Suprapubic skin (tissue), 4 donors: ENCODE measurements around the gene SDHB. TPM values are rescaled to one million over a fixed set of nuclear protein-coding genes. Genes with fewer than 3 reads are reported as not detected.

ENCODE experiments used
- DNase-seq, 2 donors: peaks; one replicate each; pipeline ENCODE4 v3.0.0-alpha.2; 2019; ENCODE audit warnings: low spot score in 2 of 2
- H3K27ac ChIP-seq: fragments of 200-600 bp; sonication (generic); one replicate; pipeline ENCODE4 v1.5.1; 2019
- H3K27me3 ChIP-seq: fragments of 200-600 bp; sonication (generic); one replicate; pipeline ENCODE4 v1.5.1; 2019
- H3K36me3 ChIP-seq: fragments of 200-600 bp; sonication (generic); one replicate; pipeline ENCODE4 v1.5.1; 2019
- H3K4me1 ChIP-seq: fragments of 200-600 bp; sonication (generic); one replicate; pipeline ENCODE4 v1.5.1; 2019
- H3K4me3 ChIP-seq: fragments of 200-600 bp; sonication (generic); one replicate; pipeline ENCODE4 v1.5.1; 2019; ENCODE audit warnings: mild to moderate bottlenecking
- H3K9me3 ChIP-seq: fragments of 200-600 bp; sonication (generic); one replicate; pipeline ENCODE4 v1.5.1; 2019
- EP300 ChIP-seq: sonication (generic); formaldehyde crosslinking; IDR thresholded peaks from one replicate; pipeline ENCODE4 v1.6.1; 2017; ENCODE audit warnings: antibody characterized with exemption
- POLR2A ChIP-seq, 2 donors: fragments of 450-650 bp; IDR thresholded peaks; one replicate each; pipeline ENCODE4 v1.6.1; 2017; ENCODE audit warnings: antibody characterized with exemption in 2 of 2, mild to moderate bottlenecking in 2 of 2, moderate library complexity in 2 of 2
- POLR2AphosphoS5 ChIP-seq, 3 donors: sonication (generic); formaldehyde crosslinking; IDR thresholded peaks; one replicate each; pipeline ENCODE4 v1.6.1; 2017; ENCODE audit warnings: antibody characterized with exemption in 3 of 3
- WGBS: methylation state at CpG from one replicate; pipeline ENCODE4 v1.1.5; 2018; 5-methylcytosine and 5-hydroxymethylcytosine counted together
- total RNA-seq, 4 donors: library from RNA; depleted of rRNA; stranded (reverse); fragments of >200 nt; gene quantifications; one replicate each; pipeline ENCODE4 v1.1.0, GENCODE V29; 2016
- TF ChIP-seq, protein P1 (sequence below), 2 donors: fragments of 200-600 bp in 1 of 2; fragments of 450-650 bp in 1 of 2; sonication (generic) in 1 of 2; IDR thresholded peaks; one replicate each; pipeline ENCODE4 v1.5.1; 2016 to 2019; ENCODE audit warnings: antibody characterized with exemption in 2 of 2, mild to moderate bottlenecking in 1 of 2, moderate library complexity in 1 of 2

SDHB gene
- total RNA-seq, 4 donors from 2014 or later = 69.0 to 98.3 (median 90.5) TPM

DNA sequence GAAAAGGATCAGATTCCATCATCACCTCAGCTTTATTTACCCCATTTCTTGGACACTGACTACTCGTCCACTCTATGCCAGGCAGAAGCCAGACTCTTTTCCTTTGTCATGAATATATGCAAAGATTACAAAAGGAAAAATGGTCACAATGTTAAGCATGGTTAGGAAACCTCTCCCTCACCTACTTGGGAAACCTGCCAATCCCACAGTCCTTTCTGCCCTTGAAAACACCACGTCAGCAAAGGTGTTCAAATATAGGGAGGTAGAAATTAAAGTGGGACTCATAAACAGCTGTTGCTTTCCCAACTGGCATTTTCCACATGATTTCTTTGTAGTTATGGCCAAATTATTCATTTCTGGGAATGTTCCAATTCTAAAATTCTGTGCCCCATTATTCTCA is 25.9 kb downstream of the SDHB start:
- Histone ChIP-seq H3K4me1 (peaks cover 14% of the 10 kb centered on the region), H3K27ac (peak overlapping the region; percentile 63), H3K36me3 (peaks cover 75% of the 10 kb centered on the region), H3K4me3 (no peak overlapping the region), H3K9me3 (no peaks in the 10 kb centered on the region), H3K27me3 (no peaks in the 10 kb centered on the region)
- WGBS = 49% methylated on average over 2 of the region's 2 CpGs
- DNase-seq = no peak
- TF ChIP-seq POLR2AphosphoS5 (IDR thresholded peaks at IDR 0.05) (no peak), POLR2A (IDR thresholded peaks at IDR 0.05) (no peak), EP300 (no peak)
- TF ChIP-seq, protein P1, sequence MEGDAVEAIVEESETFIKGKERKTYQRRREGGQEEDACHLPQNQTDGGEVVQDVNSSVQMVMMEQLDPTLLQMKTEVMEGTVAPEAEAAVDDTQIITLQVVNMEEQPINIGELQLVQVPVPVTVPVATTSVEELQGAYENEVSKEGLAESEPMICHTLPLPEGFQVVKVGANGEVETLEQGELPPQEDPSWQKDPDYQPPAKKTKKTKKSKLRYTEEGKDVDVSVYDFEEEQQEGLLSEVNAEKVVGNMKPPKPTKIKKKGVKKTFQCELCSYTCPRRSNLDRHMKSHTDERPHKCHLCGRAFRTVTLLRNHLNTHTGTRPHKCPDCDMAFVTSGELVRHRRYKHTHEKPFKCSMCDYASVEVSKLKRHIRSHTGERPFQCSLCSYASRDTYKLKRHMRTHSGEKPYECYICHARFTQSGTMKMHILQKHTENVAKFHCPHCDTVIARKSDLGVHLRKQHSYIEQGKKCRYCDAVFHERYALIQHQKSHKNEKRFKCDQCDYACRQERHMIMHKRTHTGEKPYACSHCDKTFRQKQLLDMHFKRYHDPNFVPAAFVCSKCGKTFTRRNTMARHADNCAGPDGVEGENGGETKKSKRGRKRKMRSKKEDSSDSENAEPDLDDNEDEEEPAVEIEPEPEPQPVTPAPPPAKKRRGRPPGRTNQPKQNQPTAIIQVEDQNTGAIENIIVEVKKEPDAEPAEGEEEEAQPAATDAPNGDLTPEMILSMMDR (IDR thresholded peaks at IDR 0.05) = no peak

DNA sequence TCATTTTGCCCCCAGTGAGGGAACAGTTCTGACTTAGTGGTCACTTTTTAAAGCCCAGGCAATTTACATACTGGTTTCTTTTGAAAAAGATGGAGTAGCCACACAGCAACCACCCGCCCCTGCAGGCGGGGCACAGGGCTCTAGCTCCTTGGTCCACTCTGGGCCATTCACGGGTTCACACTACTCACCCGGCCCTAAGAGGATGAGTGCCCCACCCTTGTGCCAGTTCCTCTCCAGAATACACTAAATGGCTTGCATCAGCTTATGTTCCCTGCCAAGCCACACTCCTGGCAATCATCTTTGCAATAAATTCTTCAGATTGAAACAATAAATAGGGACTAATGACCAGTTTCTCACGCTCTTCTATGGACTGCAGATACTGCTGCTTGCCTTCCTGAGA is 26.4 kb downstream of the SDHB start:
- TF ChIP-seq POLR2AphosphoS5 (IDR thresholded peaks at IDR 0.05) = no peak
- TF ChIP-seq POLR2A (IDR thresholded peaks at IDR 0.05) = no peak
- TF ChIP-seq, protein P1 (IDR thresholded peaks at IDR 0.05) = no peak
- TF ChIP-seq EP300 = no peak
- H3K9me3 ChIP-seq = no peaks in the 10 kb centered on the region
- H3K4me1 ChIP-seq = peaks cover 14% of the 10 kb centered on the region
- H3K27ac ChIP-seq = peak overlapping the region; percentile 63
- peaks cover 75% of the 10 kb centered on the region for H3K36me3 ChIP-seq
- WGBS = 51% methylated on average over 5 of the region's 5 CpGs
- H3K4me3 ChIP-seq = no peak overlapping the region
- DNase-seq = no peak
- H3K27me3 ChIP-seq = no peaks in the 10 kb centered on the region

DNA sequence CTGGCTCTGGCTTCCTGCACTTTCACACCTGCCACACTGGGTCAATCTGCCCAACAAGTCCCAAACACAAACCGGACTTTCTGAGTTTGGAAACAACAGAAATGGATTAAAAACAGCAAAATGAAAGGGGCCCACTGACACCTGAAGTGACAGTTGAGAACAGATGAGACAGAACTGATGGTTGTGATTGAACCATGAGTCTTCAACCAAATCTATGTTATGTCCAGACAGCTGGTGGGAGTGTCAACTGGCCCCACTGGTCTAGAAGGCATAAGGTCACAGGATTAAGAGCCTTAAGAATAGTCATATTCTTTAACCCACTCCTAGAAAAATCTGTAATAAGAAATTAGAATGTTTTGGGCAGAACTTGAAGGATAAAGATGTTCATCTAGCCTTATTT is 29.1 kb downstream of the SDHB start:
- no peaks in the 10 kb centered on the region for H3K9me3 ChIP-seq
- peaks cover 14% of the 10 kb centered on the region for H3K4me1 ChIP-seq
- H3K27ac ChIP-seq = no peak overlapping the region
- H3K36me3 ChIP-seq = peaks cover 84% of the 10 kb centered on the region
- DNase-seq = no peak
- WGBS = 88% methylated on average over 1 of the region's 1 CpG
- H3K4me3 ChIP-seq = no peak overlapping the region
- no peak for TF ChIP-seq POLR2A (IDR thresholded peaks at IDR 0.05)
- TF ChIP-seq EP300 = no peak
- no peak for TF ChIP-seq POLR2AphosphoS5 (IDR thresholded peaks at IDR 0.05)
- TF ChIP-seq, protein P1 (IDR thresholded peaks at IDR 0.05) = no peak
- no peaks in the 10 kb centered on the region for H3K27me3 ChIP-seq

DNA sequence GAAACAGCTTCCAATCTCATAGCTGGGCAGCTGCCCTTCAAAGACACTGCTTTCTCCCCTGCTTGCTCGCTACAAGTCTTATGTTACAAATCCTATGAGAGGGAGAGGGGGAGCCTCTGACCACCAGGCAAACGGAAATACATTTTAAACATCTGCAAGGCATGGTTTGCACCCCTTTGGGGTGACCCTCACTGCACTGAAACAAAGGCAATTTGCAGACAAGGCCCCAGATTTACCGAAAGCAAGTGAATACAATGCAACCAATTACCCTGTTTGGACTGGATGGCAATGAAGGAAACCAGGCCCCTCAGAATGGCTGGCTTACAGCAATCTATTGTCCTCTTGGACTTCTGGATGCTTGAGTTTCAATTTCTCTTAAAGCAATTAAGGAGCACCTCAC is 30.3 kb downstream of the SDHB start:
- Histone ChIP-seq H3K4me3 (no peak overlapping the region), H3K27ac (no peak overlapping the region), H3K9me3 (no peaks in the 10 kb centered on the region), H3K4me1 (peaks cover 14% of the 10 kb centered on the region), H3K27me3 (no peaks in the 10 kb centered on the region), H3K36me3 (peaks cover 90% of the 10 kb centered on the region)
- TF ChIP-seq POLR2AphosphoS5 (IDR thresholded peaks at IDR 0.05) = no peak
- no peak for TF ChIP-seq POLR2A (IDR thresholded peaks at IDR 0.05)
- TF ChIP-seq, protein P1 (IDR thresholded peaks at IDR 0.05) = no peak
- 86% methylated on average over 3 of the region's 3 CpGs for WGBS
- DNase-seq = no peak

DNA sequence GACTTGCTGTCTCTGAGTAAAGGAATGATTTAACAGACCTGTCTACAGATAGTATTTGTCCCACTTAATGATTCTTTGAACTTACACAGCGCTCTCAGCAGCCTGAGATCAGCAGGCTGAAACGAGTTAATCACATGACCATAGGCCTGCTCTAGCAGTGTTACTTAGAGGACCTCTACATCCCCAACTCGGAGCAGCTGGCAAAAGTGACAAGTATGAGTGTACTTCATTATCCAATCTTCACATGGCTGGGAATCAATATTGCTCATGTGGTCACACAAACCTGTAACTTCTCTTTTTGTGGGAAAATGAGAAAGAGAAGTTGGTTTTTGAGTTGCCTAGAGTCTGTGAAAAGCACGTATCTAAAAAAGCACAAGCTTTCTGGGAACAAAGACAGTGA is 30.7 kb downstream of the SDHB start:
- H3K9me3 ChIP-seq = no peaks in the 10 kb centered on the region
- H3K4me3 ChIP-seq = no peak overlapping the region
- 45% methylated on average over 4 of the region's 4 CpGs for WGBS
- DNase-seq = no peak
- TF ChIP-seq POLR2AphosphoS5 (IDR thresholded peaks at IDR 0.05) = no peak
- TF ChIP-seq, protein P1 (IDR thresholded peaks at IDR 0.05) = no peak
- TF ChIP-seq EP300 = no peak
- TF ChIP-seq POLR2A (IDR thresholded peaks at IDR 0.05) = no peak
- H3K4me1 ChIP-seq = peaks cover 13% of the 10 kb centered on the region
- peaks cover 93% of the 10 kb centered on the region for H3K36me3 ChIP-seq
- H3K27me3 ChIP-seq = no peaks in the 10 kb centered on the region
- H3K27ac ChIP-seq = no peak overlapping the region
